Tibial nerve (tissue), 3 donors: ENCODE data around the gene PTCHD1.

Source experiments
- CTCF ChIP-seq, 5 experiments: fragments of 200-600 bp in 3 of 5; fragments of 450-650 bp in 2 of 5; sonication (generic) in 3 of 5; IDR thresholded peaks; one replicate each; pipeline ENCODE4 v1.5.1; 2016 to 2019; ENCODE audit warnings: antibody characterized with exemption in 5 of 5, mild to moderate bottlenecking in 3 of 5, moderate library complexity in 2 of 5
- POLR2A ChIP-seq, 2 donors: fragments of 450-650 bp; IDR thresholded peaks; one replicate each; pipeline ENCODE4 v1.6.1; 2017; ENCODE audit warnings: antibody characterized with exemption in 2 of 2, mild to moderate bottlenecking in 2 of 2, moderate library complexity in 2 of 2

GRCh38 chrX:23381099-23382087 lies 46.7 kb downstream of the PTCHD1 start:
- TF ChIP-seq POLR2A (IDR thresholded peaks at IDR 0.05) (no peak), CTCF (IDR thresholded peaks at IDR 0.05) (no peak)
